RPMI7951 (cell line): ENCODE data around the gene DNAH17. TPM values are rescaled to one million over a fixed set of nuclear protein-coding genes. Genes with fewer than 3 reads are reported as not detected.
A peak's percentile ranks its signal among the peaks of the same experiment; 100 is the strongest.

Source experiments
- DNase-seq: peaks from one replicate; pipeline ENCODE4 v3.0.0-alpha.2; 2012; ENCODE audit warnings: low read depth
- total RNA-seq: library from RNA; depleted of rRNA; stranded (reverse); fragments of >200 nt; shearing (Covaris generic); gene quantifications from 2 replicates; pipeline ENCODE4 v1.2.3, GENCODE V29; 2014

DNAH17 gene
- total RNA-seq, 1 experiment from 2014 or later = 0.12 TPM

GRCh38 chr17:78395155-78395554 is 182.0 kb downstream of the DNAH17 start:
- no peak for DNase-seq

- no peak for DNase-seq
Observed at GRCh38 chr17:78394209-78394608, 183.0 kb downstream of the DNAH17 start.

DNA sequence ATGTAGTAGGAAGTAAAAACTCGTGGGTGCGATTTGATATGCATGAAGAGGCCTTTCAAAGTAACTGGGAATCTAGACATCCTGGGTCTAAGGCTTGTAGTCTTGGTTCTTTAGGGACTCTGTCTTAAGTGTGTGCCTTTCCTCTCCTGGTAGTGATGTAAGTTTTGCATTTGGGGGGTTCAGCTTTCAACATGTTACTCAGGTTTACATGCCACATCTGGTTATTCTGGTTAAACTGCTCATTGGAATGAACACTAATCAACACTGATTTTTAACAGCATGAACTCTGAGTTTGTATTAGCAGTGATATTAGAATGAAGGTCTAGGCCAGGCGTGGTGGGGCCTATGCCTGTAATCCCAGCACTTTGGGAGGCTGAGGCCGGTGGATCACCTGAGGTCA is 183.6 kb downstream of the DNAH17 start:
- DNase-seq = no peak

GRCh38 chr17:78392295-78392694 is 184.9 kb downstream of the DNAH17 start:
- no peak for DNase-seq

- DNase-seq = peak; percentile 89
Observed at GRCh38 chr17:78391843-78392242, 185.4 kb downstream of the DNAH17 start.

GRCh38 chr17:78391051-78391431 is 186.2 kb downstream of the DNAH17 start:
- DNase-seq = no peak

- DNase-seq = peak; percentile 98
Observed at GRCh38 chr17:78390241-78391050, 186.8 kb downstream of the DNAH17 start.

DNA sequence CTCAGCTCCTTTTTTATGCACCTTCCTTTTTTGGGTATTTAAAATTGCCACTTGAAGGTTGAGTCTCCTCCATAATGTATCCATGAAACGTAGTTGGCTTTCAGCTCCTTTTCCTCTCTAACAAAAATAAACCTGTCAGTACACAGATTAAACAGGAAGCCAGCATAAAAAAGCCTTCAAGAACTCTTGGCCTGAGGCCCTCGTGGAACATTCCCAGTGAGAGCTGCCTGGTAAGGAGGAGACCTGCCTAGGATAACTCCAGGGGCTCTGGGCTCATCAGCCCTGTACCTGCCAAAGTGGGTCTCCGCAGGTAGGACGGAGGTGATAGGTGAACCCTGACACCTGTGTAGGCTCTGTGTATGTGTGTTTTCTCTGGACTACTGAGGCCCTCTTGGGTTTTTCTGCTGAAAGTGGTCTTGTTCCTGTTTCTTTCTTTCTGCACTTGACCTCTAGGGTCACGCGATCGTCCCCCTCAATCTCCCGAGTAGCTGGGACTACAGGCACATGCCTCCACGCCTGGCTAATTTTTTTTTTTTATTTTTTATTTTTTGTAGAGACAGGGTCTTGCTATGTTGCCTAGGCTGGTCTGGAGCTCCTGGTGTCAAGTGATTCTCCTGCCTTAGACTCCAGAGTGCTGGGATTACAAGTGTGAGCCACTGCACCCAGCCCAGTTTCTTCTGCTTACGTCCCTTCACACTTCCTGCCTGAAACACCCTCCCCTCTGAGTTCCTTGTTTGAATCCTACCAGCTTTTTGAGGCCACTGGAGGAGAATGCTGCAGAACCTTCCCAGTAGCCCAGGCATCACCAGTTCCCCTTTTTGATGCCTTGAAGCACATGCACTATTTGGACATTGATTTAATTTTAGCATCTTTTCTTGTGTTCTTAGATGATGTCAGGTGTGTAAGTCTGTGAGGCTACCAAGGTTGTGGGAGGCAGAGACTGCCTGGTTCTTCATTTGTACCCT is 188.9 kb downstream of the DNAH17 start:
- DNase-seq = no peak

- no peak for DNase-seq
Observed at GRCh38 chr17:78384479-78385175, 192.6 kb downstream of the DNAH17 start.

DNA sequence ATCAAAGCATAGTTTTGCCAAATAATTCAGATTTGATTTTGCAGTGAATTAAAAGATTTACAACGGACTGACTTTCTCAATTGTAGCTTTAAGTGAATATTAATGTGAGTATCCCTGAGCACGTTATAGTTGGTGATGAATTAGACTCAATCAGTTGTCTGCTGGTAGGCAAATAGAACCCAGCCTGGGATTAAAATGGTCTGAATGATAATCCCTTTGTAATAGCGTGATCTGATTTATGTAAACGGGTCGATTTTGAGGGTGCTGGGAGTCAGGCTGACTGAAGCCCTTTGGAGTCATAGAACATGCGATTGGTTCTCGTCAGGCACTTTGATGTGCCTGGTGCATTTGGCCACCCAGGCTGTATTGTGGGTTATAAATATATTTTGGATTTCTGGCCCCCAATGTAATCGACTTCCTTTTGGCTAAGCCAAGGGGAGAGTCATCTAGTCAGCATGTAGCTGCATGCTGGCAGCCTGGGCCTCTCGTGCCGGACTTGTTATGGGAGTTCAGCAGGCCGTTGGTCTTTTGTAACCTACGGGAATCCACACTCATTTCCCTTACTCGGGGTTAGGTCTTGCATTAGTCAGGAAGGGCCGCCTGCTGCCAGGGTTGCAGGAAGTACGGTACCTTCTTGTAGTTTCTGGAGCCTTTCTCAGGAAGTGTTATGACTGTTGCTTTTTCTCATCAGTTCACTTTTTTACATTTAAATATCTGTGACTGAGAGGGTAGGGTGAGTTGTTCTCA is 193.3 kb downstream of the DNAH17 start:
- peak; percentile 85 for DNase-seq

GRCh38 chr17:78381601-78382232 is 195.5 kb downstream of the DNAH17 start:
- DNase-seq = no peak

GRCh38 chr17:78380370-78380769 is 196.8 kb downstream of the DNAH17 start:
- DNase-seq = no peak

DNA sequence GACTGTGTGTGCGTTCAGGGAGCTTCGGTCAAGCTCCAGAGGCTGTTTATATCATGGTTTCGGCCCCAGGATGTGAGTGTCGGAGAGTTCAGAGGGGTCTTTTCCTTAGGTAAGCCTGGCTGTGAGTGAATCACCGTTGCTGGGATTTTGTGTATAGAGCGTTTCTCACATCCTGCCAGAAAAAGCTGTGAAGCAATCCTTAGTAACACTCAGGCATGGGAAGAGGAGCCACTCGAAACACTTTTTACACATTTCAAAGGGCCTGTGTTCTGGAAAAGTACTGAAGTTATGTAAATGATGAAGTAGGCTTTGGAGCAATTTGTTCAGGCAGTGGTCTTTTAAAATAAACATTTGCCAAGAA is 198.1 kb downstream of the DNAH17 start:
- DNase-seq = peak; percentile 49

GRCh38 chr17:78378225-78379130 is 198.7 kb downstream of the DNAH17 start, which contains the start of gene PGS1:
Gene PGS1, plus strand, starts transcription at chr17:78378649. Its CDS starts 17 bp downstream, at chr17:78378666.
- peak; percentile 70 for DNase-seq

DNA sequence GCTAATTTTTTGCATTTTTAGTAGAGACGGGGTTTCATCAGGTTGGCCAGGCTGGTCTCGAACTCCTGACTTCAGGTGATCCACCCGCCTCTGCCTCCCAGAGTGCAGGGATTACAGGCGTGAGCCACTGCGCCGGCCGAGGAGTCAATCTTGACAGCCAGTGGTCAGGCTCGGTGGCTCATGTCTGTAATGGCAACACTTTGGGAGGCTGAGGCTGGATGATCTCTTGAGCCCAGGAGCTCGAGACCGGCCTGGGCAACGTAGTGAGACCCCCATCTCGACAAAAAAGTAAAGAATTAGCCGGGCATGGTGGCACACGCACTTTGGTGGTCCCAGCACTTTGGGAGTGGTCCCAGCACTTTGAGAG is 199.4 kb downstream of the DNAH17 start:
- no peak for DNase-seq

GRCh38 chr17:78376161-78376560 is 201.0 kb downstream of the DNAH17 start:
- no peak for DNase-seq

DNA sequence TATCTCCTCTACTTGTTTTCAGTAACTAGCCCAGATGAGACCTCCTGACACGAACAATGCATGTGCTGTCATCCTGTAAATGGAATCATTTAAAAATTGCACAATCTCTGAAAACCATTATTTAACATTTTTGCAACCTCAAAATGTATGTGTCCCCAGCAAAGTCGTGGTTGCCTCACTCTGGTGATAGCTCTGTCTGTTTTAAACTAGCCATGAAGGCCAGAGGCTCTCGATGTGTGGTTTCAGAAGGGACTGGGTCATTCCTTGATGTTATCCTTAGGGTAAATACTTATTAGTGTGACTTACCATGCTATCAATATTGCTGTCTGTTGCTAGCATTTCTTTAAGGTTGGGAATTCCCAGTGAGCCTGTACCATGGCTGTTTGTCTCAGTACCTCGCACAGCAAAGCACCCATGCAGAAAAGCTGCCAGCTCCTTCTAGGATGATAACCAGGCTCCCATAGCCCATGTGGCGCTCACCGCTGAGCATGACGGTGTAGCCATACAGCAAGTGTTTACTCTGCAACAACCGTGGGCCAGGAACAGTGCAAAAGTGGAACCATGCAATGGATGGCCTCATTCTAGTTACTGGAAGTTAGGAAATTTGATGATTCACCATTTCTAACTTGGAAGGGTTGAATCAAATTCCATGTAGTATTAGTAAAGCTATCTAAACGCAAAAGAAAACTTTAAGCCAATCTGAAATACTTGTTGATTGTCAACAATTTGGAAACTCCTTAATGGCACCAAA is 201.6 kb downstream of the DNAH17 start:
- DNase-seq = peak; percentile 77

- peak; percentile 60 for DNase-seq
Observed at GRCh38 chr17:78374631-78375274, 202.4 kb downstream of the DNAH17 start.

GRCh38 chr17:78374189-78374588 is 203.0 kb downstream of the DNAH17 start:
- no peak for DNase-seq
